ENCODE data around the gene PLAAT4.
A peak's percentile ranks its signal among the peaks of the same experiment; 100 is the strongest.
"Not testable (repeated sequence)": the region's sequence is repeated elsewhere in the genome, so short reads cannot be mapped to it uniquely, and the experiment has no call there.

The PLAAT4 gene

GRCh38 chr11:63547061-63547460 is 10.5 kb downstream of the PLAAT4 start:
- DNase-seq (ENCODE audit: low spot score), result no peak

GRCh38 chr11:63548178-63548577 is 11.6 kb downstream of the PLAAT4 start:
- no peak for DNase-seq (ENCODE audit: low spot score)

- no peak for DNase-seq (ENCODE audit: low spot score)
Observed at GRCh38 chr11:63549411-63549810, 12.8 kb downstream of the PLAAT4 start.

- not testable (repeated sequence) for DNase-seq (ENCODE audit: low spot score)
Observed at GRCh38 chr11:63550156-63550700, 13.6 kb downstream of the PLAAT4 start.

GRCh38 chr11:63551091-63551888 is 14.7 kb downstream of the PLAAT4 start:
- no peak for DNase-seq (ENCODE audit: low spot score)

- no peak for DNase-seq (ENCODE audit: low spot score)
Observed at GRCh38 chr11:63551889-63552266, 15.3 kb downstream of the PLAAT4 start.

- DNase-seq (ENCODE audit: low spot score), result no peak
Observed at GRCh38 chr11:63552921-63553320, 16.3 kb downstream of the PLAAT4 start.

GRCh38 chr11:63553759-63554158 is 17.2 kb downstream of the PLAAT4 start:
- DNase-seq (ENCODE audit: low spot score), result no peak

- DNase-seq (ENCODE audit: low spot score), result no peak
Observed at GRCh38 chr11:63554877-63555223, 18.2 kb downstream of the PLAAT4 start.

GRCh38 chr11:63556404-63557013 is 19.9 kb downstream of the PLAAT4 start:
- no peak for DNase-seq (ENCODE audit: low spot score)

GRCh38 chr11:63557570-63557969 is 21.0 kb downstream of the PLAAT4 start:
- DNase-seq (ENCODE audit: low spot score), result no peak

GRCh38 chr11:63558459-63559157 is 22.0 kb downstream of the PLAAT4 start:
- no peak for DNase-seq (ENCODE audit: low spot score)

GRCh38 chr11:63560506-63561180 is 24.0 kb downstream of the PLAAT4 start:
- DNase-seq (ENCODE audit: low spot score), result peak; percentile 29

- DNase-seq (ENCODE audit: low spot score), result no peak
Observed at GRCh38 chr11:63563201-63564055, 26.8 kb downstream of the PLAAT4 start, which contains the start of gene PLAAT2. PLAAT2 (minus strand) TSS chr11:63563379; CDS start chr11:63563324, 55 bp downstream.

- DNase-seq (ENCODE audit: low spot score), result no peak
Observed at GRCh38 chr11:63564056-63564774, 27.6 kb downstream of the PLAAT4 start.

- DNase-seq (ENCODE audit: low spot score), result no peak
Observed at GRCh38 chr11:63564784-63565350, 28.3 kb downstream of the PLAAT4 start.

- peak; percentile 83 for DNase-seq (ENCODE audit: low spot score)
Observed at GRCh38 chr11:63567044-63567840, 30.6 kb downstream of the PLAAT4 start.

- no peak for DNase-seq (ENCODE audit: low spot score)
Observed at GRCh38 chr11:63569570-63569969, 33.0 kb downstream of the PLAAT4 start.

- no peak for DNase-seq (ENCODE audit: low spot score)
Observed at GRCh38 chr11:63572026-63572688, 35.5 kb downstream of the PLAAT4 start.
